BLaER1 (cell line): ENCODE results near the gene ZFYVE9.
A peak's percentile ranks its signal among the peaks of the same experiment; 100 is the strongest.

Experiments
- H3K27ac ChIP-seq: shearing (Covaris generic); formaldehyde crosslinking; 2 replicates; pipeline ENCODE4 v1.8.1; 2022
- H3K27me3 ChIP-seq: shearing (Covaris generic); formaldehyde crosslinking; 2 replicates; pipeline ENCODE4 v1.8.1; 2022
- H3K36me3 ChIP-seq: shearing (Covaris generic); formaldehyde crosslinking; 2 replicates; pipeline ENCODE4 v1.8.1; 2022
- H3K4me1 ChIP-seq: shearing (Covaris generic); formaldehyde crosslinking; 2 replicates; pipeline ENCODE4 v1.8.1; 2022
- H3K4me2 ChIP-seq: shearing (Covaris generic); formaldehyde crosslinking; 2 replicates; pipeline ENCODE4 v1.8.1; 2022
- H3K4me3 ChIP-seq: shearing (Covaris generic); formaldehyde crosslinking; 2 replicates; pipeline ENCODE4 v1.8.1; 2022
- H3K9ac ChIP-seq: shearing (Covaris generic); formaldehyde crosslinking; 2 replicates; pipeline ENCODE4 v1.8.1; 2022
- H3K9me3 ChIP-seq: shearing (Covaris generic); formaldehyde crosslinking; 2 replicates; pipeline ENCODE4 v1.8.1; 2022
- H4K20me1 ChIP-seq: shearing (Covaris generic); formaldehyde crosslinking; 2 replicates; pipeline ENCODE4 v1.8.1; 2022
- Cebpa-rat ChIP-seq: shearing (Covaris generic); IDR thresholded peaks from 2 replicates; pipeline ENCODE4 v1.8.1; 2022

Gene ZFYVE9

DNA sequence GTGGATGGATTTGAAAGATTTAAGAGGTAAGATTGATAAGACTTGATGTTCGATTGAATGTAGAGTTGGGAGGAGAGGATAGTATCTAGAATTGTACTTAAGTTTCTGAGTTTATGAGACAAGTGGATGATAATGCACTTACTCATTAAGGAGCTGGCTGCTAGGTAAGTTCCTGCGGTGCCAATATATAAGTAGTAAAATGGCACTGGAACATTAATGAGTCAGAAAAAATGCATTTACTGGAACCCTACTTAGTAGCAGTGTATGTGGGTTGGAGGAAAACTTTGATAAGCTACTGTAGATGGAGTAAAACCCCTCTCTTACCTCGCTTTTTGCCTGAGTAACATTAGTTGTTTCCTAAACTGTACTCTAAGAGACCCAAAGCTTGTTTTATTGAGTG is 68.2 kb downstream of the ZFYVE9 start:
- Histone ChIP-seq H3K9ac (no peak overlapping the region), H3K4me3 (no peak overlapping the region), H3K27ac (no peak overlapping the region), H3K4me2 (no peak overlapping the region), H3K27me3 (no peaks in the 10 kb centered on the region), H3K4me1 (peaks cover under 1% of the 10 kb centered on the region; the same call in 1 of the 2 replicates), H3K9me3 (peaks cover 11% of the 10 kb centered on the region), H3K36me3 (peaks cover 3% of the 10 kb centered on the region; the same call in 1 of the 2 replicates), H4K20me1 (no peaks in the 10 kb centered on the region)
- no peak for TF ChIP-seq Cebpa-rat

DNA sequence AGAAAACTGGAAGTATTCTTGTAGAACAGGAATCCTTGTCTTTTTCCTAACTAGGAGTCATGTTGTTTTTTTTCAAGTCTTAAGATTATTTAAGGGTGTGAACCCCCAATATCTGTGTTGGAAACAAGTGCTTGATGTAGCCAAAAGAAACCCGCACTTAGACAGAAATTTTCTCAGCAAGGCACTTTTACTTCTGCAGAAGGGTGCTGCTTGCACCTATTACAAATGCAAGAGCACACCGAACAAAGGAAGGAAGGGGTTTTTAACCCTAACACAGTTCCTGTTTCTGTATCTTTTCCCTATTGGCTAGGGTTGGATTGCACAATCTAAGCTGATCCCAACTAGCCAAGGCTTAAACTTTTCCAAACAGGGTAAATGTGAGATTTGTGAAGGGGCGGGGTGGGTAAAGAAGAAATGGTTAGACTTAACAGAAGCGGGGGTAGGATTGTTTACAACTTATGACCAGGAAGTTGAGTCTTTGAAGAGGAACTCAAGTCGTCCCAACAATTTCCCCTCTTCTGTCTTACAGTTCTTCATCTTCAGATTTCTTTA is 75.1 kb downstream of the ZFYVE9 start:
- Histone ChIP-seq H3K4me3 (0 out of 2 replicates have a peak overlapping the region, but pooled peaks have one; percentile 20), H3K9me3 (peaks cover 71% of the 10 kb centered on the region), H3K9ac (no peak overlapping the region), H3K4me2 (no peak overlapping the region), H3K27me3 (no peaks in the 10 kb centered on the region), H3K4me1 (no peaks in the 10 kb centered on the region), H4K20me1 (no peaks in the 10 kb centered on the region), H3K27ac (no peak overlapping the region), H3K36me3 (peaks cover 50% of the 10 kb centered on the region)
- TF ChIP-seq Cebpa-rat, result peak; percentile 35; the same call in 1 of the 2 replicates

DNA sequence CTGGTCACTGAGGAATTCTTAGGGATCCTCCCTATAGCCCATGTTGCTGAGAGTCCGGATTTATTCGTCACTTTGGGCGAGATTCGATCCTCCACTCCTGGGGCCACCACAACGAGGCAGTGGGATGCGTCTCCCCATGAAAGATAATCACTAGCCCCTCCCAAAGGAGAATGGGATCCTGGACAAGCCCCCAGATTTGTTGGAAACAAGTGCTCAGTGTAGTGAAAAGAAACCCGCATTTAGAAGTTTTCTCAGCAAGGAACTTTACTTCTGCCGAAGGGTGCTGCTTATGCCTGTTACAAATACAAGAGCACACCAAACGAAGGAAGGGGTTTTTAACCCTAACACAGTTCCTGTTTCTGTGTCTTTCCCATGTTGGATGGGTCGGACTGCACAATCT is 83.3 kb downstream of the ZFYVE9 start:
- H3K9ac ChIP-seq, result no peak overlapping the region
- no peak overlapping the region for H3K27ac ChIP-seq
- peaks cover 5% of the 10 kb centered on the region; the same call in 1 of the 2 replicates for H4K20me1 ChIP-seq
- peaks cover 66% of the 10 kb centered on the region for H3K9me3 ChIP-seq
- H3K4me1 ChIP-seq, result no peaks in the 10 kb centered on the region
- peaks cover 63% of the 10 kb centered on the region for H3K36me3 ChIP-seq
- TF ChIP-seq Cebpa-rat, result no peak
- no peaks in the 10 kb centered on the region for H3K27me3 ChIP-seq
- no peak overlapping the region for H3K4me2 ChIP-seq
- H3K4me3 ChIP-seq, result no peak overlapping the region

DNA sequence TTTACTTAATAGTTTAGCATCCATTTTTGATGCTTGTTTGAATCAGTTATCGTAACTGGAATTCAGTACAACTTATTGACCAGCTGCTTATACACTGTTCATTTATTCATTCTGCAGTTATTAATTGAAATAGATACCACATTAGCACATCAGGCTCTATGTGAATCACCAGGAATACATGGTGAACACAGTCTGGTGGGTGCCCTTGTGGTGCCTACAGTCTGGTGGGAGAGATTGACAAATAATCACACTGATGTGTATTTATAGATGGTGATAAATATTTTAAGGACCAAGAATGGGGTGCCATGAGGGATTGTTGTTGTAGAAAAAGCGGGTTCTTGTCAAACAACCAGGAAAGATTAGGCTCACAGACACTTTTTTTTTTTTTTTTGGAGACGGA is 87.6 kb downstream of the ZFYVE9 start:
- no peak overlapping the region for H3K4me2 ChIP-seq
- H3K9ac ChIP-seq, result no peak overlapping the region
- H3K27me3 ChIP-seq, result no peaks in the 10 kb centered on the region
- no peak for TF ChIP-seq Cebpa-rat
- H3K4me1 ChIP-seq, result no peaks in the 10 kb centered on the region
- no peak overlapping the region for H3K4me3 ChIP-seq
- H3K36me3 ChIP-seq, result peaks cover 34% of the 10 kb centered on the region
- H3K9me3 ChIP-seq, result peaks cover 23% of the 10 kb centered on the region
- no peak overlapping the region for H3K27ac ChIP-seq
- H4K20me1 ChIP-seq, result peaks cover 5% of the 10 kb centered on the region; the same call in 1 of the 2 replicates

- Histone ChIP-seq H3K27me3 (no peaks in the 10 kb centered on the region), H3K36me3 (peaks cover 23% of the 10 kb centered on the region; the same call in 1 of the 2 replicates), H3K27ac (no peak overlapping the region), H3K4me3 (no peak overlapping the region), H3K4me1 (no peaks in the 10 kb centered on the region), H4K20me1 (peaks cover 4% of the 10 kb centered on the region; the same call in 1 of the 2 replicates), H3K9ac (no peak overlapping the region), H3K4me2 (no peak overlapping the region), H3K9me3 (no peaks in the 10 kb centered on the region)
- TF ChIP-seq Cebpa-rat, result no peak
Measured at GRCh38 chr1:52233463-52233862, 91.6 kb downstream of the ZFYVE9 start.

- no peaks in the 10 kb centered on the region for H3K27me3 ChIP-seq
- TF ChIP-seq Cebpa-rat, result no peak
- H3K4me1 ChIP-seq, result peaks cover 2% of the 10 kb centered on the region; the same call in 1 of the 2 replicates
- no peaks in the 10 kb centered on the region for H3K9me3 ChIP-seq
- H3K27ac ChIP-seq, result no peak overlapping the region
- H4K20me1 ChIP-seq, result no peaks in the 10 kb centered on the region; the same call in 1 of the 2 replicates
- H3K36me3 ChIP-seq, result peaks cover 25% of the 10 kb centered on the region; the same call in 1 of the 2 replicates
- H3K4me3 ChIP-seq, result no peak overlapping the region
- no peak overlapping the region for H3K9ac ChIP-seq
- H3K4me2 ChIP-seq, result no peak overlapping the region
Measured at GRCh38 chr1:52234014-52234413, 92.1 kb downstream of the ZFYVE9 start.

- no peaks in the 10 kb centered on the region; the same call in 1 of the 2 replicates for H4K20me1 ChIP-seq
- H3K36me3 ChIP-seq, result peaks cover 25% of the 10 kb centered on the region; the same call in 1 of the 2 replicates
- H3K4me2 ChIP-seq, result no peak overlapping the region
- no peaks in the 10 kb centered on the region for H3K27me3 ChIP-seq
- H3K9me3 ChIP-seq, result no peaks in the 10 kb centered on the region
- no peak overlapping the region for H3K9ac ChIP-seq
- peaks cover 9% of the 10 kb centered on the region for H3K4me1 ChIP-seq
- no peak for TF ChIP-seq Cebpa-rat
- no peak overlapping the region for H3K4me3 ChIP-seq
- H3K27ac ChIP-seq, result no peak overlapping the region
Measured at GRCh38 chr1:52234708-52235107, 92.8 kb downstream of the ZFYVE9 start.

DNA sequence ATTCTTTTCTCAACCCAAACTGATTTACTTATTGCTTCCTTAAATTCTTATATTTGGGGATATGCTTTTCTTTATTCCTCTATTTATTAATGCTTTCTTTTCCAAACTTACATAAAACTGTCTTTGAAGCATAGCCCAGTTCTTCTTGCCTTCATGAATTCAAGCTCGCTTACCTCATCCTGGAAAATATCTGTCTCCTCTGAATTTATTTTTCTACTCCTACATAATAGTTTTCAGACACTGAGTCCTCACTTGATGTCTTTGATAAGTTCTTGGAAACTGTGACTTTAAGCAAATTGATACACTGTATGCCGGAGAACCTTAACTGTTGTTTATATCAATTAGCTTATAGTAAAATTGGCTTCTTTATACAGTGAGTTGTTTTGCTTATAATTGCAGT is 93.8 kb downstream of the ZFYVE9 start:
- Histone ChIP-seq H3K4me2 (no peak overlapping the region), H3K4me1 (peaks cover 18% of the 10 kb centered on the region), H3K4me3 (no peak overlapping the region), H3K27me3 (no peaks in the 10 kb centered on the region), H3K36me3 (peaks cover 25% of the 10 kb centered on the region; the same call in 1 of the 2 replicates), H3K27ac (no peak overlapping the region), H4K20me1 (no peaks in the 10 kb centered on the region; the same call in 1 of the 2 replicates), H3K9ac (no peak overlapping the region), H3K9me3 (no peaks in the 10 kb centered on the region)
- TF ChIP-seq Cebpa-rat, result no peak

DNA sequence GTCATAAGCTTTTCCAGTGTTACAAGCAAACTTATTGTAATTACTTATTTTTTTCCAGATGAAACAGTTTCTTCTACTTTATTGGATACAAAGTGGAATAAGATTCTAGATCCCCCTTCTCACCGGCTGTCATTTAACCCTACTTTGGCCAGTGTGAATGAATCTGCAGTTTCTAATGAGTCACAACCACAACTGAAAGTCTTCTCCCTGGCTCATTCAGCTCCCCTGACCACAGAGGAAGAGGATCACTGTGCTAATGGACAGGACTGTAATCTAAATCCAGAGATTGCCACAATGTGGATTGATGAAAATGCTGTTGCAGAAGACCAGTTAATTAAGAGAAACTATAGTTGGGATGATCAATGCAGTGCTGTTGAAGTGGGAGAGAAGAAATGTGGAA is 95.5 kb downstream of the ZFYVE9 start:
- Histone ChIP-seq H3K36me3 (peaks cover 28% of the 10 kb centered on the region), H3K4me1 (peaks cover 19% of the 10 kb centered on the region), H4K20me1 (no peaks in the 10 kb centered on the region; the same call in 1 of the 2 replicates), H3K9me3 (no peaks in the 10 kb centered on the region), H3K27me3 (no peaks in the 10 kb centered on the region), H3K9ac (no peak overlapping the region), H3K4me2 (no peak overlapping the region), H3K27ac (no peak overlapping the region), H3K4me3 (no peak overlapping the region)
- TF ChIP-seq Cebpa-rat, result no peak

DNA sequence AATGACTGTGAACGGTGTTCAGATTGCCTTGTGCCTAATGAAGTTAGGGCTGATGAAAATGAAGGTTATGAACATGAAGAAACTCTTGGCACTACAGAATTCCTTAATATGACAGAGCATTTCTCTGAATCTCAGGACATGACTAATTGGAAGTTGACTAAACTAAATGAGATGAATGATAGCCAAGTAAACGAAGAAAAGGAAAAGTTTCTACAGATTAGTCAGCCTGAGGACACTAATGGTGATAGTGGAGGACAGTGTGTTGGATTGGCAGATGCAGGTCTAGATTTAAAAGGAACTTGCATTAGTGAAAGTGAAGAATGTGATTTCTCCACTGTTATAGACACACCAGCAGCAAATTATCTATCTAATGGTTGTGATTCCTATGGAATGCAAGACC is 96.6 kb downstream of the ZFYVE9 start:
- no peak overlapping the region for H3K9ac ChIP-seq
- H3K36me3 ChIP-seq, result peaks cover 36% of the 10 kb centered on the region
- H3K27me3 ChIP-seq, result no peaks in the 10 kb centered on the region
- H3K4me3 ChIP-seq, result no peak overlapping the region
- H3K9me3 ChIP-seq, result no peaks in the 10 kb centered on the region
- peaks cover 19% of the 10 kb centered on the region for H3K4me1 ChIP-seq
- TF ChIP-seq Cebpa-rat, result no peak
- H3K27ac ChIP-seq, result no peak overlapping the region
- no peak overlapping the region for H3K4me2 ChIP-seq
- no peaks in the 10 kb centered on the region; the same call in 1 of the 2 replicates for H4K20me1 ChIP-seq
